HG03571 (cell line): ENCODE data around the gene ADM2.
"Not testable (repeated sequence)": the region's sequence is repeated elsewhere in the genome, so short reads cannot be mapped to it uniquely, and the experiment has no call there.

Source experiments
- ATAC-seq: cut with Tn5 transposase; IDR thresholded peaks from one replicate; pipeline ENCODE4 v1.9.1; 2021; ENCODE audit not compliant: unreplicated experiment

The ADM2 gene

DNA sequence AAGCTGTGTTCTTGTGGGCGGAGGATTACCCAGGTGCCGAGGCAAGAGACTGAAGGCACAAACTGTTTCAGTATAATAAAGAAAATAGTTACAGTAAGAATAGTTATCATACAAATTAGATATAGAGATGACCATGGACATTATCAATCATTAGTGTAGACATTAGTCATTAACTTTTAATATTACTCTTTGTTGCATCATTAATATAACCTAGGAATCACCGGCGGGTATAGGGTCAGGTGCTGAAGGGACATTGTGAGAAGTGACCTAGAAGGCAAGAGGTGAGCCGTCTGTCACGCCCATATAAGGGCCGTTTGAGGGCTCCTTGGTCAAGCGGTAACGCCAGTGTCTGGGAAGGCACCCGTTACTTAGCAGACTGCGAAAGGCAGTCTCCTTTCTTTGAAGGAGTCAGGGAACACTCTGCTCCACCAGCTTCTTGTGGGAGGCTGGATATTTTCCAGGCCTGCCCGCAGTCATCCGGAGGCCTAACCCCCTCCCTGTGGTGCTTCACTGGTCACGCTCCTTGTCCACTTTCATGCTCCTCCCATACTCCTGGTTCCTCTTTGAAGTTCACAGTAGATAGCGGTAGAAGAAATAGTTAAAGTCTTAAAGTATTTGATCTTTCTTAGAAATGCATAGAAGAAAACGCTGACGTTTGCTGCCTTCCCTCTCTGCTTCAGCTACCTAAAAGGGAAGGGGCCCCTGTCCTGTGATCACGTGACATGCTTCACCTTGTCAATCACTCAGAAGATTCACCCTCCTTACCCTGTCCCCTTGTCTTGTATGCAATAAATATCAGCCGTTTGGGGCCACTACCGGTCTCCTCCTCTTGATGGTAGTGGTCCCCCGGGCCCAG is 52.7 kb downstream of the ADM2 start:
- ATAC-seq = not testable (repeated sequence)

DNA sequence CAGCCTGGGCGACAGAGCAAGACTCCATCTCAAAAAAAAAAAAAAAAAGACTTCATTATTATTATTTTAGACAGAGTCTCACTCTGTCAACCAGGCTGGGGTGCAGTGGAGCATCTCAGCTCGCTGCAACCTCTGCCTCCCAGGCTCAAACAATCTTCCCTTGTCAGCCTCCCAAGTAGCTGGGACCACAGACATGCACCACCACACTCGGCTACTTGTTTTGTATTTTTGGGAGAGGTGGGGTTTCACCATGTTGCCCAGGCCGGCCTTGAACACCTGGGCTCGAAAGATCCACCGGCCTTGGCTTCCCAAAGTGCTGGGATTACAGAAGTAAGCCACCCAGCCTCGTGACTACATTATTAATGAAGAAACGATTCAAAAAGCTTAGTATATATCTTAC is 53.8 kb downstream of the ADM2 start:
- ATAC-seq = no peak
